Epithelial cell of proximal tubule (primary cell): Measurements from ENCODE around the gene ISG15. TPM values are rescaled to one million over a fixed set of nuclear protein-coding genes. Genes with fewer than 3 reads are reported as not detected.
A peak's percentile ranks its signal among the peaks of the same experiment; 100 is the strongest.
"Not testable (repeated sequence)": the region's sequence is repeated elsewhere in the genome, so short reads cannot be mapped to it uniquely, and the experiment has no call there.

Experiments used
- DNase-seq: peaks from one replicate; pipeline ENCODE4 v3.0.0-alpha.2; 2011; ENCODE audit warnings: low read depth
- H3K4me3 ChIP-seq: 2 replicates; pipeline ENCODE4 v1.5.1; 2011; ENCODE audit warnings: low read depth, mild to moderate bottlenecking, low read length
- CTCF ChIP-seq: conservative IDR thresholded peaks from 2 replicates; pipeline ENCODE4 v1.5.1; 2012; ENCODE audit warnings: low read depth, mild to moderate bottlenecking, low read length
- total RNA-seq: library from RNA; depleted of rRNA; stranded (reverse); fragments of >200 nt; gene quantifications from 2 replicates; pipeline ENCODE4 v1.2.3, GENCODE V29; 2015

Gene ISG15
- total RNA-seq, 1 donor from 2014 or later = 75.6 TPM

GRCh38 chr1:1023700-1024099, 10.4 kb downstream of the ISG15 start:
- no peak for DNase-seq
- no peak for TF ChIP-seq CTCF
- H3K4me3 ChIP-seq = no peak overlapping the region

GRCh38 chr1:1024149-1024770, 11.0 kb downstream of the ISG15 start:
- TF ChIP-seq CTCF = no peak

GRCh38 chr1:1024771-1025699, 11.7 kb downstream of the ISG15 start:
- no peak for TF ChIP-seq CTCF
- peak overlapping the region; percentile 48 for H3K4me3 ChIP-seq
- DNase-seq = no peak

More at GRCh38 chr1:1024149-1024770, 11.0 kb downstream of the ISG15 start:
- H3K4me3 ChIP-seq = peak overlapping the region; percentile 48
- DNase-seq = no peak

- H3K4me3 ChIP-seq = no peak overlapping the region
- no peak for TF ChIP-seq CTCF
- no peak for DNase-seq
These were observed 12.4 kb downstream of the ISG15 start for GRCh38 chr1:1025730-1026129.

GRCh38 chr1:1026599-1027413, 13.5 kb downstream of the ISG15 start:
- no peak for TF ChIP-seq CTCF
- no peak overlapping the region for H3K4me3 ChIP-seq
- DNase-seq = no peak

GRCh38 chr1:1027791-1028190, 14.5 kb downstream of the ISG15 start:
- no peak for DNase-seq
- no peak for TF ChIP-seq CTCF
- no peak overlapping the region for H3K4me3 ChIP-seq

GRCh38 chr1:1030867-1031658, 17.8 kb downstream of the ISG15 start:
- DNase-seq, H3K4me3 ChIP-seq: not testable (repeated sequence)
